ENCODE measurements around the gene PRKCB. TPM values are rescaled to one million over a fixed set of nuclear protein-coding genes. Genes with fewer than 3 reads are reported as not detected.
A peak's percentile ranks its signal among the peaks of the same experiment; 100 is the strongest.

The PRKCB gene
- polyA plus RNA-seq, 1 experiment = not detected

- DNase-seq (ENCODE audit: low read depth, low spot score) = no peak
- Histone ChIP-seq H3K27ac (ENCODE audit: low read depth, low read length) (no peak overlapping the region), H3K4me3 (ENCODE audit: low read depth, low read length) (no peak overlapping the region), H3K9me3 (ENCODE audit: control insufficient read depth, insufficient read depth, low read length) (no peaks in the 10 kb centered on the region), H3K27me3 (ENCODE audit: control insufficient read depth, insufficient read depth, low read length) (no peaks in the 10 kb centered on the region)
- CTCF ChIA-PET = no interaction called here
- TF ChIP-seq CTCF (IDR thresholded peaks at IDR 0.05; ENCODE audit: low read depth, low read length) = no peak
- POLR2A ChIA-PET = no interaction called here
These were observed 65.6 kb downstream of the PRKCB start for GRCh38 chr16:23901178-23902033.

GRCh38 chr16:23902034-23902747 lies 66.4 kb downstream of the PRKCB start:
- DNase-seq (ENCODE audit: low read depth, low spot score) = no peak
- TF ChIP-seq CTCF (IDR thresholded peaks at IDR 0.05; ENCODE audit: low read depth, low read length) = no peak
- POLR2A ChIA-PET = no interaction called here
- H3K27ac ChIP-seq (ENCODE audit: low read depth, low read length) = no peak overlapping the region
- no peaks in the 10 kb centered on the region for H3K9me3 ChIP-seq (ENCODE audit: control insufficient read depth, insufficient read depth, low read length)
- no peaks in the 10 kb centered on the region for H3K27me3 ChIP-seq (ENCODE audit: control insufficient read depth, insufficient read depth, low read length)
- CTCF ChIA-PET = no interaction called here
- H3K4me3 ChIP-seq (ENCODE audit: low read depth, low read length) = no peak overlapping the region

- no peak overlapping the region for H3K27ac ChIP-seq (ENCODE audit: low read depth, low read length)
- H3K4me3 ChIP-seq (ENCODE audit: low read depth, low read length) = no peak overlapping the region
- POLR2A ChIA-PET = no interaction called here
- H3K27me3 ChIP-seq (ENCODE audit: control insufficient read depth, insufficient read depth, low read length) = no peaks in the 10 kb centered on the region
- TF ChIP-seq CTCF (IDR thresholded peaks at IDR 0.05; ENCODE audit: low read depth, low read length) = no peak
- H3K9me3 ChIP-seq (ENCODE audit: control insufficient read depth, insufficient read depth, low read length) = no peaks in the 10 kb centered on the region
- no peak for DNase-seq (ENCODE audit: low read depth, low spot score)
- CTCF ChIA-PET = no interaction called here
These were observed 67.1 kb downstream of the PRKCB start for GRCh38 chr16:23902748-23903414.

- peak; percentile 16 for DNase-seq (ENCODE audit: low read depth, low spot score)
- Histone ChIP-seq H3K27me3 (ENCODE audit: control insufficient read depth, insufficient read depth, low read length) (no peaks in the 10 kb centered on the region), H3K4me3 (ENCODE audit: low read depth, low read length) (no peak overlapping the region), H3K27ac (ENCODE audit: low read depth, low read length) (no peak overlapping the region), H3K9me3 (ENCODE audit: control insufficient read depth, insufficient read depth, low read length) (no peaks in the 10 kb centered on the region)
- no peak for TF ChIP-seq CTCF (IDR thresholded peaks at IDR 0.05; ENCODE audit: low read depth, low read length)
- POLR2A ChIA-PET = no interaction called here
- CTCF ChIA-PET = interaction anchor here (0.6 kb wide), 1 partner anchor 101 kb away, joined by 3 read pairs; no protein-coding TSS in a partner anchor
These were observed 69.2 kb downstream of the PRKCB start for GRCh38 chr16:23905027-23905426.

Data from AG04450 (cell line).